ENCODE data around the gene SYTL1.
A peak's percentile ranks its signal among the peaks of the same experiment; 100 is the strongest.

- TF ChIP-seq EP300 (IDR thresholded peaks at IDR 0.05; ENCODE audit: low read depth), result no peak
- peak; percentile 86 for TF ChIP-seq POLR2A (IDR thresholded peaks at IDR 0.05)
Observed at GRCh38 chr1:27366411-27367159, 24.8 kb downstream of the SYTL1 start, which contains the start of gene MAP3K6.

All from transverse colon (tissue), 1 donor.